ENCODE results near the gene GRIP1.

The GRIP1 gene

GRCh38 chr12:66607147-66607546, 71.7 kb downstream of the GRIP1 start:
- TF ChIP-seq CTCF (IDR thresholded peaks at IDR 0.05), result no peak
- no peak for TF ChIP-seq ZFX (IDR thresholded peaks at IDR 0.05; ENCODE audit: borderline replicate concordance)
- H3K27ac ChIP-seq, result no peak overlapping the region

GRCh38 chr12:66605293-66605692, 73.6 kb downstream of the GRIP1 start:
- TF ChIP-seq CTCF (IDR thresholded peaks at IDR 0.05) (no peak), ZFX (IDR thresholded peaks at IDR 0.05; ENCODE audit: borderline replicate concordance) (no peak)
- no peak overlapping the region for H3K27ac ChIP-seq

GRCh38 chr12:66603981-66604479, 74.8 kb downstream of the GRIP1 start:
- no peak overlapping the region for H3K27ac ChIP-seq
- no peak for TF ChIP-seq ZFX (IDR thresholded peaks at IDR 0.05; ENCODE audit: borderline replicate concordance)
- TF ChIP-seq CTCF (IDR thresholded peaks at IDR 0.05), result no peak

GRCh38 chr12:66603461-66603860, 75.4 kb downstream of the GRIP1 start:
- TF ChIP-seq CTCF (IDR thresholded peaks at IDR 0.05) (no peak), ZFX (IDR thresholded peaks at IDR 0.05; ENCODE audit: borderline replicate concordance) (no peak)
- no peak overlapping the region for H3K27ac ChIP-seq

- no peak overlapping the region for H3K27ac ChIP-seq
- TF ChIP-seq ZFX (IDR thresholded peaks at IDR 0.05; ENCODE audit: borderline replicate concordance), result no peak
- TF ChIP-seq CTCF (IDR thresholded peaks at IDR 0.05), result no peak
Observed at GRCh38 chr12:66602483-66603143, 76.3 kb downstream of the GRIP1 start.

- TF ChIP-seq ZFX (IDR thresholded peaks at IDR 0.05; ENCODE audit: borderline replicate concordance) (no peak), CTCF (IDR thresholded peaks at IDR 0.05) (no peak)
- H3K27ac ChIP-seq, result no peak overlapping the region
Observed at GRCh38 chr12:66600903-66601302, 78.0 kb downstream of the GRIP1 start.

GRCh38 chr12:66599816-66600215, 79.1 kb downstream of the GRIP1 start:
- no peak overlapping the region for H3K27ac ChIP-seq
- TF ChIP-seq CTCF (IDR thresholded peaks at IDR 0.05) (no peak), ZFX (IDR thresholded peaks at IDR 0.05; ENCODE audit: borderline replicate concordance) (no peak)

All from 22Rv1 (cell line).